Right hindlimb (tissue), 1 donor: Measurements from ENCODE around the gene TCHH.
"Not testable (repeated sequence)": the region's sequence is repeated elsewhere in the genome, so short reads cannot be mapped to it uniquely, and the experiment has no call there.

Experiments
- DNase-seq: peaks from one replicate; pipeline ENCODE4 v3.0.0-alpha.2; 2018

Gene TCHH

DNA sequence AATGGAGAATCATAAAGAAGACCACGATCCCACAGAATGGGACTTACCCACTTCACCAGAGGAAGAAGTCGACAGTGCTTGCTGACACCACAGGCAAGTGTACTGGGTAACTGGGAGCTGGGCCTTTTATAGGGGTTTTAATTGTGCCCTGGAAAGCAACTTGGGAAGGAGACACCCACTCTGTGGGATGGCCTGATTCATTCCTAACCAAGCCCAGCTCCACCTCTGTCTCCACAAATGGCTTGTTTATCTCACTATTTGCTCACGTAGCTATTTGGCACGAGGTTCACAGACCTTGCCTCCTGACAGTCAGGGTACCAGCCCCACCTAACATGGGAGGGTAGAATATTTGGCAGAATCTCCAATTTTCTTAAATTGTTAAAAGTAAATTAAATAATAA, at the start of gene TCHH:
TCHH (minus strand) TSS at position 101 of the 400 bp plus-strand sequence. CDS start 1,364 bp downstream, outside the sequence.
- no peak for DNase-seq

DNA sequence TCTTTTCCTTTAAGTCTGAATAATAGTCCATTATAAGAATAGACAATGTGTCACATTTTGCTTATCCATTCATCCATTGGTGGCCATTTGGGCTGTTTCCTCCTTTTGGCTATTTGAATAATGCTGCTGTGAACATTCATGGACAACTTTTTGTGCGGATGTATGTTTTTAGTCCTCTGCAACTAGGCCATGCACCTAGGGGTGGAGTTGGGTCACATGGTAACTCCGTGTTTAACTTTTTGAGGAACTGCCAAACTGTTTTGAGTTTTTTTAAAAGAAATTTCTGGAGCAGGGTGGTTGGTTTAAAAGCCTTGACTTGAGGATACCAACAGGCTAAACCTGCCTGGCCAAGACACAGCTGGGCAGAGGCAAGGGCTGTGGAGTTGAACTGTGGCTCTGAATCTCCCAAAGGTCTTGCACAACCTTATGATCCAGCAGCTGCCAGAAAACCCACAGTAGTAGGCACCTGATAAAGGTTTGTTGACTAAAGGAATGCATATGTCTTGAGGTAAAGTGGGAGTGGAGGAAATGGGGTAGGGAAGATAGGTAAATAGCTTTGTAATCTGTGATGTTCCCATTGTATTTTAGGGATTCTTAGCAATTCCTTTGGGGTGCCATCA, 49.4 kb upstream of the TCHH start:
- no peak for DNase-seq

- no peak for DNase-seq
These were observed 47.7 kb upstream of the TCHH start for GRCh38 chr1:152162792-152163463.

GRCh38 chr1:152160576-152160975, 45.3 kb upstream of the TCHH start:
- DNase-seq = no peak

DNA sequence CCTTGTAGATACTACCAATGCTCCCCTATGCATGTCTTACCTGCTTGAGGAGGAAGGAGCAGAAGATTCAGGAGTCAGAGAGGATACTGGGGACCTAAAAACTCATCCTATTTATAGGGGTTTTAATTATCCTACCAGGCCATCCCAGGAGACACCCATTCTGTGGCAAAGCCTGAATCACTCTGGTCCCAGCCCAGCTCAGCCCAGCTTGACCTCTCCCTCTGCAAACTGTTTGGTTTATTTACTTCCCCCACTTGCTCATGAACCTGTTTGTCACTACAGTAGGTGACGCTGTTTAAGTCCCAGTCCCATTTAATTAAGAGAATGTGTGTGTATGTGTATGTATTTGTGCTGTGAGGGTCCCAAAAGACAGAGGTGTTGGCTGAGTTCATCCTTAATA, 43.9 kb upstream of the TCHH start, which contains the start of gene RPTN:
RPTN (minus strand) TSS at position 85 of the 400 bp plus-strand sequence. CDS start 1,339 bp downstream, outside the sequence.
- DNase-seq = no peak

- DNase-seq = no peak
These were observed 38.8 kb upstream of the TCHH start for GRCh38 chr1:152153996-152154395.

DNA sequence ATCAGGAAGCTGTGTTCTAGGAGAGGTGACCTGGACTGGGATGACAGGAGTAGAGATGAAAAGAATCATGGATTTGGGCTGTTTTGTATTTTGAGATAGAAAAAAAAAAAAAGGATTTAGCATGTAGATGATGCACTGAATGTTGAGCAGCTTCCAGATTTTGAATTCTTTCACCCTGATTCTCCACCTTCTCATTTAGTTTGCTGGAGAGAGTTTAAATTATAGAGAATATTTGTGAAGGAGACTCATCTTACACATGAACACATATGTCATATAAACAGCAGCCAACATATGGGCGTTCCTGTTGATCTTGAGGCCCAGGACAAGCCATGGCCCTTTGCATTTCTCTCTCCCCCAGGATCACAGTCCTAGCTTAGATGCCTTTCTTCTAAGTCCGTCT, 36.4 kb upstream of the TCHH start:
- no peak for DNase-seq

GRCh38 chr1:152148981-152149380, 33.7 kb upstream of the TCHH start:
- DNase-seq = no peak

DNA sequence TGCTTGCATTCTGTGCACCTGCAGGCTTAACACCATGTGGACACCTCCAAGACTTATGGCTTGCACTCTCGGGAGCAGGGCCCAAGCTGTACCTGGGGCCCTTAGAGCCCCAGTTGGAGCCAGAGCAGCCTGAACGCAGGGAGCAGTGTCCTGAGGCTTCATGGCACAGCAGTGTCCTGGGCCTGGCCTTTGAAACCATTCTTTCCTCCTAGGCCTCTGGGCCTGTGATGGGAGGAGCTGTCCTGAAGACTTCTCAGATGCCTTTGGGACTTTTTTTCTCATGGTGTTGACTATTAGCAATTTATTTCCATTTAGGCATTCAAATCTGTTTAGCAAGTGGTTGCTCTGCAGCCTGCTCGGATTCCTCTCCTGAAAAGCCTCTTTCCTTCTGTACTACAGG, 32.8 kb upstream of the TCHH start:
- DNase-seq = no peak

- DNase-seq = no peak
These were observed 30.5 kb upstream of the TCHH start for GRCh38 chr1:152145769-152146168.

GRCh38 chr1:152144674-152145183, 29.5 kb upstream of the TCHH start:
- DNase-seq = not testable (repeated sequence)

GRCh38 chr1:152143150-152143887, 28.1 kb upstream of the TCHH start:
- no peak for DNase-seq

DNA sequence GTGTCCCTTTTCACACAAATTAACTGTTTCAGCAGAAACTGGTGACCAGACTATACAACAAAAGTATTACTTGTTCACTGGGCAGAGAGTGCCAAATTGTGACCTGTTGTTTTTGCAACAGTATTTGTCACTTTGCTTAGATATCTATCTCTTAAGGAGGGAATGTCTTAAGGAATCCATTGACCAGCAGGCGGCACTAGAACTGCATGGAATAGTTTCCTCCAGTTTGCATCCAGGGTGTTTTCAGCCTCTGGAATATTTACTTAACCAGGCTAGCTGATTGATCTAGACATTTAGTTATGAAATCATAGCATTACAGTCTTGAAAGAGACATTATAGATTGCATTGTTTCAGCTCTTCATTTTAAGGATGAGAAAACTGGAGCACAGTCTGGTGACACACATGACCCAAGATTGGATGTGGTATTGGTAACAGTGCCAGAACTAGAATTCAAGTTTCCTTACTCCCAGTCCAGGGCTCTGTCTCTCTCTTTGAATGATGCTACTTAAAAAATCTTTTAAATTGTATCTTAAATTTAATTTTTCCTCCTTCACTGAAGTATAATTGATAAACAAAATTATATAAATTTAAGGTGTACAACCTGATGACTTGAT, 26.8 kb upstream of the TCHH start:
- DNase-seq = peak; percentile 31

DNA sequence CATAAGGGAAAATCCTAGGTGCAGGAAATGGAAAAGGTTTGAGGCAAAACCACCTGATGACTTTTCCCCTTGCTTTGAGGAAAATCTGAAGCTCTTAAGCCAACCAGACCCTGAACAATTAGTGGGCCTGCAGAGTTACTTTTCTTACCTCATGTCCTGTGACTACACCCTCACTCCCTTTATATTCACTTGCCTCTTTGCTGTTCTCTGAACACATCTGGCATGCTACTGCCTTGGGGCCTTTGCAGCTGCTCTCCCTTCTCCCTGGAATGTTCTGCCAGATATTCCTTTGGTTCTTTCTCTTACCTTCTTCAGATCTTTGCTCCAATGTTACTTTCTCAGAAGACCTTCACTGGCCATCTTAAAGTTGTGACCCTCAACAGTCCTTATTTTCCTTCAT, 22.0 kb upstream of the TCHH start:
- no peak for DNase-seq

DNA sequence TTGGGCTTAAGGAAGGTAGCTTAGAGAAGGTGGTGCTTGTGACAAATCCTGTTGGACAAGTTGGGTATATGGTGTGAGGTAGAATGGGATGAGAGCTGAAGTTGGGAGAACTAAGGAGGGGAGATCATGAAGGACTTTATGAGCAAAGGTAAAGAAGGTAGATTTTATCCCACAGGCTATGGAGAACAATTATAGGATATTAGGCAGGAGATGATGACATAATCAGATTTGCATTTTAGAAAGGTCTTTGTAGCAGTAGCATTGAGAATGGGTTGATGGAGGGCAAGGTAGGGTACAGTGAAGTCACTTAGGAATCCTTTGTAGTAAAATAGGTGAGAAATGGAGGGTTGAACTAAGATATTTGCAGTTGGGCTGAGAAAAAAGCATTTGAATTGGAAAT, 14.9 kb upstream of the TCHH start:
- no peak for DNase-seq

DNA sequence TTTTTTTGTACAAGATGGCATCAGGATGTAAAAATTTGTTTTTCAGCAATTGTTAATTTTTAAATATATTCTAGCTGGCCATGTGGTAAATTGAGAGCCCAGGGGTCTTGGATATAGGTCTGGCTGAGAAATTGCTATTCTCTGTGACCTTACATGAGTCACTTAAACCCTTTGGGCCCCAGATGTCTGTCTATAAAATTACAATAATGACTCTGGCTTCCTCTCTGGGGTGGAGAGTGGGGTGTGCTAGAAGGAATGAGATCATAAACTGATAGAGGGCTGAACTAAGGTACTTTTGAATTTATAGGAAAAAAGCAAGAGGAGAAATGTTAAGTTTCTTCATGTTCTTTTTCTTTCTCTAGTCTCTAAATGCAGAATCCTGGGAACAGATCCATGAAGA, 12.4 kb upstream of the TCHH start:
- no peak for DNase-seq

DNA sequence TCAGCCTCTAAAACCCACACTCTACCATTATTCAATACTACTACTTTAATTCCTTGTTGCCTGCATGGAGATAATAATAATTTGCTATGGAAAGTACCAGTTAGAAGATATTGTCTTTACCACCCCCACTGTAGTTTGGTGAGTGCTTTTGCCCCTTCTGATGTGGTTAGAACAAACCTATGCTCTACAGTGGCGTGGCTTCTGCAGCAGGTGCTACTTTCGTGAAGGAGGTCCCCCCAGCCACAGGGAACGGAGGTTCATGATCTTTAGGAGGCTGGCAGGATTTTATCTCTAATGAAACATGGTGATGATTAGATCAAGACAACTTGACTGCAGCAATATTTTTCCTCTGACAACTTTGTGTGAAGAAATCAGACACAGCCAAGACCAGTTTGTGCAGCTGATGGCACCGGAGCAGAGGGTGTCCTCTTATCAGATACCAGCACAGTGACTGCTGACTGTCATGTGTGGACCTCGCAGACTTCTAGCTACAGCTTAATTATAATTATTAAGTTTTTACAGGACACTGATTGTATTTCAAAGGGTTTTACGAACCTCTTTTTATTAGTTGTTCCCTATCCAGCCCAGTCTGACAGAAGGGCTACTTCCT, 10.7 kb upstream of the TCHH start:
- DNase-seq = no peak

DNA sequence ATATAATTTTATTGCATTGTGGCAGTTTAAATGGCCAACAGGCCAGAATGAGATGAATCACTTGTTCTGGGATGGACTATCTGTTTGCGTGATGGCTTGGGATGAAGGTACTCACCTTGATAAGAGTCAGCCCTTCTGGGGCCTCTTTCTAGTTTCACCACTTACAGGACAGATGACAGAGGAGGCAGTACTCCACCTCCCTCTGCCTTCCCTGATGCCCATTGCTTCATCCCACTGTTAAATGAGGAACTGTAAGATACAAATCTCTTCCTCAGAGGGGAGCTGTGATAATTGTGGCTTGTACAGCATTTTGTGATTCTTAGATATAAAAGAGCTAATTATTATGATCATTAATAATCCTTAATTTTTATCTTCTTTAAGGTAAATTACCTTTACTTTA, 3.7 kb upstream of the TCHH start:
- DNase-seq = no peak

GRCh38 chr1:152112885-152113432, 2.3 kb downstream of the TCHH start:
- no peak for DNase-seq

- no peak for DNase-seq
These were observed 3.0 kb downstream of the TCHH start for GRCh38 chr1:152112101-152112884.

DNA sequence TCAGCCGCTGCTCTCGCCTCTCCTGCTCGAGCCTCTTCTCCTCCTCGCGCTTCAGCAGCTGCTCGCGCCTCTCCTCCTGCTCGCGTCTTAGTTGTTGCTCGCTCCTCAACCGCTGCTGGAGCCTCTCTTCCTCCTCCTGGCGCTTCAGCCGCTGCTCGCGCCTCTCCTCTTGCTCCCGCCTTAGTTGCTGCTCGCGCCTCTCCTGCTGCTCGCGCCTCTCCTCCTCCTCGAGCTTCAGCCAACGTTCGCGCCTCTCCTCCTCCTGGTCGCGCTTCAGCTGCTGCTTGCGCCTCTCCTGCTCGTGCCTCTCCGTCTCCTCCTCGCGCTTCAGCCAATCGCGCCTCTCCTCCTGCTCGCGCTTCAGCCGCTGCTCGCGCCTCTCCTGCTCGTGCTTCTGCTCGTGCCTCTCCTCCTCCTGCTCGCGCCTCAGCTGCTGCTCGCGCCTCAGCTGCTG, 3.7 kb downstream of the TCHH start:
- peak; percentile 46 for DNase-seq
